WTC11 (cell line): ENCODE measurements around the gene IPO13. TPM values are rescaled to one million over a fixed set of nuclear protein-coding genes. Genes with fewer than 3 reads are reported as not detected.

Source experiments
- CBFB ChIP-seq: sonication (generic); formaldehyde crosslinking; IDR thresholded peaks from 2 replicates; pipeline ENCODE4 v1.8.1; 2022; ENCODE audit warnings: mild to moderate bottlenecking, low read depth, missing genetic modification reagents
- CREM ChIP-seq: sonication (generic); formaldehyde crosslinking; IDR thresholded peaks from 2 replicates; pipeline ENCODE4 v1.8.1; 2022; ENCODE audit warnings: mild to moderate bottlenecking, missing genetic modification reagents, moderate library complexity
- GABPB1 ChIP-seq: sonication (generic); formaldehyde crosslinking; IDR thresholded peaks from 2 replicates; pipeline ENCODE4 v1.8.1; 2023; ENCODE audit warnings: mild to moderate bottlenecking, missing genetic modification reagents
- IRF2 ChIP-seq: sonication (generic); formaldehyde crosslinking; IDR thresholded peaks from 2 replicates; pipeline ENCODE4 v1.8.0; 2022; ENCODE audit warnings: low read depth, missing genetic modification reagents, borderline replicate concordance
- RORB ChIP-seq: fragments of 250-450 bp; sonication (Bioruptor Pico); IDR thresholded peaks from 2 replicates; pipeline ENCODE4 v1.9.0; 2021; ENCODE audit warnings: mild to moderate bottlenecking
- SP1 ChIP-seq: sonication (generic); formaldehyde crosslinking; conservative IDR thresholded peaks from 2 replicates; pipeline ENCODE4 v1.8.1; 2022; ENCODE audit warnings: missing genetic modification reagents
- TP53 ChIP-seq: sonication (generic); formaldehyde crosslinking; IDR thresholded peaks from 2 replicates; pipeline ENCODE4 v1.8.1; 2023; ENCODE audit warnings: mild to moderate bottlenecking, missing genetic modification reagents
- ZNF232 ChIP-seq: sonication (generic); formaldehyde crosslinking; IDR thresholded peaks from 2 replicates; pipeline ENCODE4 v1.8.0; 2022; ENCODE audit warnings: mild to moderate bottlenecking, missing genetic modification reagents
- ZNF263 ChIP-seq: sonication (generic); formaldehyde crosslinking; IDR thresholded peaks from 2 replicates; pipeline ENCODE4 v1.8.1; 2022; ENCODE audit warnings: low read depth, mild to moderate bottlenecking, moderate library complexity, missing genetic modification reagents
- total RNA-seq: library from RNA; stranded (reverse); gene quantifications from 3 replicates; pipeline ENCODE4 v1.2.3, GENCODE V29; 2021
- TF ChIP-seq, protein P1 (sequence below): sonication (generic); formaldehyde crosslinking; IDR thresholded peaks from 2 replicates; pipeline ENCODE4 v1.8.0; 2023; ENCODE audit warnings: missing genetic modification reagents, mild to moderate bottlenecking, borderline replicate concordance
- TF ChIP-seq, protein P2 (sequence below): sonication (generic); formaldehyde crosslinking; IDR thresholded peaks from 2 replicates; pipeline ENCODE4 v1.8.1; 2022; ENCODE audit warnings: mild to moderate bottlenecking, missing genetic modification reagents, moderate library complexity, borderline replicate concordance
- TF ChIP-seq, protein P3 (sequence below): sonication (generic); formaldehyde crosslinking; IDR thresholded peaks from 2 replicates; pipeline ENCODE4 v1.8.1; 2023; ENCODE audit warnings: mild to moderate bottlenecking, missing genetic modification reagents
- TF ChIP-seq, protein P4 (sequence below): sonication (generic); formaldehyde crosslinking; IDR thresholded peaks from 2 replicates; pipeline ENCODE4 v1.8.1; 2022; ENCODE audit warnings: low read depth, missing genetic modification reagents, borderline replicate concordance
- TF ChIP-seq, protein P5 (sequence below): sonication (generic); formaldehyde crosslinking; IDR thresholded peaks from 2 replicates; pipeline ENCODE4 v1.8.1; 2023; ENCODE audit warnings: mild to moderate bottlenecking, missing genetic modification reagents, moderate library complexity
- TF ChIP-seq, protein P6 (sequence below): sonication (generic); formaldehyde crosslinking; IDR thresholded peaks from 2 replicates; pipeline ENCODE4 v1.8.0; 2022; ENCODE audit warnings: mild to moderate bottlenecking, missing genetic modification reagents
- TF ChIP-seq, protein P7 (sequence below): sonication (generic); formaldehyde crosslinking; IDR thresholded peaks from 2 replicates; pipeline ENCODE4 v1.8.1; 2023; ENCODE audit warnings: mild to moderate bottlenecking, missing genetic modification reagents, moderate library complexity
- TF ChIP-seq, protein P8 (sequence below): sonication (generic); formaldehyde crosslinking; IDR thresholded peaks from 2 replicates; pipeline ENCODE4 v1.8.0; 2022; ENCODE audit warnings: mild to moderate bottlenecking, missing genetic modification reagents

IPO13 gene
- total RNA-seq, 1 experiment from 2014 or later = 24.2 TPM

DNA sequence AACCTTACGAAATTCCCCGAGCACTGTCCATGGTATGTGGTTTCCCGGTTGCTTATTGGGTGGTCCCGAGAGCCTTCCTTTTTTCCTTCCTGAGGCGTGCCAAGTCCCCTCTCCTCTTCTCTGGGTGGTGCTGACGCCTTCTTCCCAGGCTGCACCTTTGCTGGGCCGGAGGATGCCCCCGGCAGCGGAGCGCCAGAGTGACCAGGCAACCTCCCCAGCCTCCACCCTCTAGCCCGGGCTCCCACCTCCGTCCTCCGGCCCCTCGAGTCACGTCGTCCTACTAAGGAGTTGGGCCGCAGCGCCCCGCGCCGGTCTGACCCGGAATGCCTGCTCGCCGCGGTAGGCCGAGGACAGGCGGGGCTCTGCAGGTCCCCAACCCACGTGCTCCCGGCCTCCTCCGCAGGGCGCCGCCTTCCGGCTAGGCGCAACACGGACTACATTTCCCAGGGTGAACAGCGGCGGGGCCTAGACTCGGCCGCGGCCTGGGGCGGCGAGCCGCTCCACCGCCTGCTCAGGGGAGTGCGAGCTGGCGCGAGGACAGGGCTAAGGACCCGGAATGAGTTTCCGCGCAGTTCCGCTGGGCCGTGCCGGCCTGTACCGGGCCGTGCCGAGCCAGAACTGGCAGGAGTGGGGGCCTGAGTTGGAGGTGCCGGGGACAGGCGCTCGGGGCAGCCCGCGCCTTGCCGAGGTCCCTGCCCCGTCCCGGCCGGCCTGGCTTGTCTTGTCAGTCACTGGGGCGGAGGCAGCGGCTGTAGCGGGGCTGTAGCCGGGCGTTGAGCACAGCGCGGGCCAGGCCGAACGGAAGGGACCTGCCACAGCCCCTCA, at the start of gene IPO13 (continued):
- TF ChIP-seq, protein P1, sequence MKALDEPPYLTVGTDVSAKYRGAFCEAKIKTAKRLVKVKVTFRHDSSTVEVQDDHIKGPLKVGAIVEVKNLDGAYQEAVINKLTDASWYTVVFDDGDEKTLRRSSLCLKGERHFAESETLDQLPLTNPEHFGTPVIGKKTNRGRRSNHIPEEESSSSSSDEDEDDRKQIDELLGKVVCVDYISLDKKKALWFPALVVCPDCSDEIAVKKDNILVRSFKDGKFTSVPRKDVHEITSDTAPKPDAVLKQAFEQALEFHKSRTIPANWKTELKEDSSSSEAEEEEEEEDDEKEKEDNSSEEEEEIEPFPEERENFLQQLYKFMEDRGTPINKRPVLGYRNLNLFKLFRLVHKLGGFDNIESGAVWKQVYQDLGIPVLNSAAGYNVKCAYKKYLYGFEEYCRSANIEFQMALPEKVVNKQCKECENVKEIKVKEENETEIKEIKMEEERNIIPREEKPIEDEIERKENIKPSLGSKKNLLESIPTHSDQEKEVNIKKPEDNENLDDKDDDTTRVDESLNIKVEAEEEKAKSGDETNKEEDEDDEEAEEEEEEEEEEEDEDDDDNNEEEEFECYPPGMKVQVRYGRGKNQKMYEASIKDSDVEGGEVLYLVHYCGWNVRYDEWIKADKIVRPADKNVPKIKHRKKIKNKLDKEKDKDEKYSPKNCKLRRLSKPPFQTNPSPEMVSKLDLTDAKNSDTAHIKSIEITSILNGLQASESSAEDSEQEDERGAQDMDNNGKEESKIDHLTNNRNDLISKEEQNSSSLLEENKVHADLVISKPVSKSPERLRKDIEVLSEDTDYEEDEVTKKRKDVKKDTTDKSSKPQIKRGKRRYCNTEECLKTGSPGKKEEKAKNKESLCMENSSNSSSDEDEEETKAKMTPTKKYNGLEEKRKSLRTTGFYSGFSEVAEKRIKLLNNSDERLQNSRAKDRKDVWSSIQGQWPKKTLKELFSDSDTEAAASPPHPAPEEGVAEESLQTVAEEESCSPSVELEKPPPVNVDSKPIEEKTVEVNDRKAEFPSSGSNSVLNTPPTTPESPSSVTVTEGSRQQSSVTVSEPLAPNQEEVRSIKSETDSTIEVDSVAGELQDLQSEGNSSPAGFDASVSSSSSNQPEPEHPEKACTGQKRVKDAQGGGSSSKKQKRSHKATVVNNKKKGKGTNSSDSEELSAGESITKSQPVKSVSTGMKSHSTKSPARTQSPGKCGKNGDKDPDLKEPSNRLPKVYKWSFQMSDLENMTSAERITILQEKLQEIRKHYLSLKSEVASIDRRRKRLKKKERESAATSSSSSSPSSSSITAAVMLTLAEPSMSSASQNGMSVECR (CRISPR knock-in tag) = 0 out of 2 replicates have a peak, but pooled peaks have one; percentile 39
- TF ChIP-seq, protein P2, sequence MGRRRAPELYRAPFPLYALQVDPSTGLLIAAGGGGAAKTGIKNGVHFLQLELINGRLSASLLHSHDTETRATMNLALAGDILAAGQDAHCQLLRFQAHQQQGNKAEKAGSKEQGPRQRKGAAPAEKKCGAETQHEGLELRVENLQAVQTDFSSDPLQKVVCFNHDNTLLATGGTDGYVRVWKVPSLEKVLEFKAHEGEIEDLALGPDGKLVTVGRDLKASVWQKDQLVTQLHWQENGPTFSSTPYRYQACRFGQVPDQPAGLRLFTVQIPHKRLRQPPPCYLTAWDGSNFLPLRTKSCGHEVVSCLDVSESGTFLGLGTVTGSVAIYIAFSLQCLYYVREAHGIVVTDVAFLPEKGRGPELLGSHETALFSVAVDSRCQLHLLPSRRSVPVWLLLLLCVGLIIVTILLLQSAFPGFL (CRISPR knock-in tag) = no peak; the same call in 1 of the 2 replicates
- TF ChIP-seq, protein P3, sequence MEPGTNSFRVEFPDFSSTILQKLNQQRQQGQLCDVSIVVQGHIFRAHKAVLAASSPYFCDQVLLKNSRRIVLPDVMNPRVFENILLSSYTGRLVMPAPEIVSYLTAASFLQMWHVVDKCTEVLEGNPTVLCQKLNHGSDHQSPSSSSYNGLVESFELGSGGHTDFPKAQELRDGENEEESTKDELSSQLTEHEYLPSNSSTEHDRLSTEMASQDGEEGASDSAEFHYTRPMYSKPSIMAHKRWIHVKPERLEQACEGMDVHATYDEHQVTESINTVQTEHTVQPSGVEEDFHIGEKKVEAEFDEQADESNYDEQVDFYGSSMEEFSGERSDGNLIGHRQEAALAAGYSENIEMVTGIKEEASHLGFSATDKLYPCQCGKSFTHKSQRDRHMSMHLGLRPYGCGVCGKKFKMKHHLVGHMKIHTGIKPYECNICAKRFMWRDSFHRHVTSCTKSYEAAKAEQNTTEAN (CRISPR knock-in tag) = peak; percentile 48; the same call in 1 of the 2 replicates
- peak; percentile 44; the same call in 1 of the 2 replicates for TF ChIP-seq RORB (CRISPR knock-in tag)
- peak; percentile 92 for TF ChIP-seq SP1 (CRISPR knock-in tag)
- no peak for TF ChIP-seq IRF2 (CRISPR knock-in tag)
- TF ChIP-seq, protein P4, sequence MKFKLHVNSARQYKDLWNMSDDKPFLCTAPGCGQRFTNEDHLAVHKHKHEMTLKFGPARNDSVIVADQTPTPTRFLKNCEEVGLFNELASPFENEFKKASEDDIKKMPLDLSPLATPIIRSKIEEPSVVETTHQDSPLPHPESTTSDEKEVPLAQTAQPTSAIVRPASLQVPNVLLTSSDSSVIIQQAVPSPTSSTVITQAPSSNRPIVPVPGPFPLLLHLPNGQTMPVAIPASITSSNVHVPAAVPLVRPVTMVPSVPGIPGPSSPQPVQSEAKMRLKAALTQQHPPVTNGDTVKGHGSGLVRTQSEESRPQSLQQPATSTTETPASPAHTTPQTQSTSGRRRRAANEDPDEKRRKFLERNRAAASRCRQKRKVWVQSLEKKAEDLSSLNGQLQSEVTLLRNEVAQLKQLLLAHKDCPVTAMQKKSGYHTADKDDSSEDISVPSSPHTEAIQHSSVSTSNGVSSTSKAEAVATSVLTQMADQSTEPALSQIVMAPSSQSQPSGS = no peak
- TF ChIP-seq, protein P5, sequence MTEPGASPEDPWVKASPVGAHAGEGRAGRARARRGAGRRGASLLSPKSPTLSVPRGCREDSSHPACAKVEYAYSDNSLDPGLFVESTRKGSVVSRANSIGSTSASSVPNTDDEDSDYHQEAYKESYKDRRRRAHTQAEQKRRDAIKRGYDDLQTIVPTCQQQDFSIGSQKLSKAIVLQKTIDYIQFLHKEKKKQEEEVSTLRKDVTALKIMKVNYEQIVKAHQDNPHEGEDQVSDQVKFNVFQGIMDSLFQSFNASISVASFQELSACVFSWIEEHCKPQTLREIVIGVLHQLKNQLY (CRISPR knock-in tag) = 0 out of 2 replicates have a peak, but pooled peaks have one; percentile 60
- no peak; the same call in 1 of the 2 replicates for TF ChIP-seq CBFB (CRISPR knock-in tag)
- TF ChIP-seq, protein P6, sequence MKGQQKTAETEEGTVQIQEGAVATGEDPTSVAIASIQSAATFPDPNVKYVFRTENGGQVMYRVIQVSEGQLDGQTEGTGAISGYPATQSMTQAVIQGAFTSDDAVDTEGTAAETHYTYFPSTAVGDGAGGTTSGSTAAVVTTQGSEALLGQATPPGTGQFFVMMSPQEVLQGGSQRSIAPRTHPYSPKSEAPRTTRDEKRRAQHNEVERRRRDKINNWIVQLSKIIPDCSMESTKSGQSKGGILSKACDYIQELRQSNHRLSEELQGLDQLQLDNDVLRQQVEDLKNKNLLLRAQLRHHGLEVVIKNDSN (CRISPR knock-in tag) = peak; percentile 95
- TF ChIP-seq TP53 (CRISPR knock-in tag) = peak; percentile 63; the same call in 1 of the 2 replicates
- TF ChIP-seq ZNF232 = 0 out of 2 replicates have a peak, but pooled peaks have one; percentile 50
- TF ChIP-seq CREM (CRISPR knock-in tag) = peak; percentile 32; the same call in 1 of the 2 replicates
- TF ChIP-seq ZNF263 = no peak
- TF ChIP-seq, protein P7, sequence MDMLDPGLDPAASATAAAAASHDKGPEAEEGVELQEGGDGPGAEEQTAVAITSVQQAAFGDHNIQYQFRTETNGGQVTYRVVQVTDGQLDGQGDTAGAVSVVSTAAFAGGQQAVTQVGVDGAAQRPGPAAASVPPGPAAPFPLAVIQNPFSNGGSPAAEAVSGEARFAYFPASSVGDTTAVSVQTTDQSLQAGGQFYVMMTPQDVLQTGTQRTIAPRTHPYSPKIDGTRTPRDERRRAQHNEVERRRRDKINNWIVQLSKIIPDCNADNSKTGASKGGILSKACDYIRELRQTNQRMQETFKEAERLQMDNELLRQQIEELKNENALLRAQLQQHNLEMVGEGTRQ (CRISPR knock-in tag) = peak; percentile 95
- TF ChIP-seq, protein P8, sequence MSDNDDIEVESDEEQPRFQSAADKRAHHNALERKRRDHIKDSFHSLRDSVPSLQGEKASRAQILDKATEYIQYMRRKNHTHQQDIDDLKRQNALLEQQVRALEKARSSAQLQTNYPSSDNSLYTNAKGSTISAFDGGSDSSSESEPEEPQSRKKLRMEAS = peak; percentile 98
- TF ChIP-seq GABPB1 (CRISPR knock-in tag) = peak; percentile 63; the same call in 1 of the 2 replicates
